DOHH2 (cell line): ENCODE results near the gene TLX2.

Experiments
- H3F3A ChIP-seq: fragments of 200-600 bp; sonication (generic), shearing (Covaris generic); 2 replicates; pipeline ENCODE4 v1.6.0; 2016; ENCODE audit warnings: antibody characterized with exemption, mild to moderate bottlenecking; ENCODE audit not compliant: control insufficient read depth, insufficient read depth
- H3K27ac ChIP-seq: fragments of 200-600 bp; sonication (generic); 2 replicates; pipeline ENCODE4 v1.5.1; 2014; ENCODE audit warnings: low read depth, mild to moderate bottlenecking, low read length, moderate library complexity
- H3K27me3 ChIP-seq: fragments of 200-600 bp; sonication (generic); 2 replicates; pipeline ENCODE4 v1.6.1; 2014; ENCODE audit warnings: mild to moderate bottlenecking, low read length, mixed read lengths; ENCODE audit not compliant: control insufficient read depth
- H3K36me3 ChIP-seq: fragments of 200-600 bp; sonication (generic); 2 replicates; pipeline ENCODE4 v1.6.1; 2014; ENCODE audit warnings: mild to moderate bottlenecking, low read length, moderate library complexity, mixed read lengths; ENCODE audit not compliant: control insufficient read depth
- H3K4me1 ChIP-seq: fragments of 200-600 bp; sonication (generic); 2 replicates; pipeline ENCODE4 v1.6.1; 2014; ENCODE audit warnings: mild to moderate bottlenecking, low read length, mixed read lengths; ENCODE audit not compliant: control insufficient read depth
- H3K4me2 ChIP-seq: fragments of 200-600 bp; sonication (generic); 2 replicates; pipeline ENCODE4 v1.6.0; 2014; ENCODE audit warnings: mild to moderate bottlenecking, low read length, moderate library complexity
- H3K4me3 ChIP-seq: fragments of 200-600 bp; sonication (generic); 2 replicates; pipeline ENCODE4 v1.5.1; 2014; ENCODE audit warnings: mild to moderate bottlenecking, low read length, mixed read lengths
- H3K79me2 ChIP-seq: fragments of 200-600 bp; sonication (generic); 2 replicates; pipeline ENCODE4 v1.6.1; 2014; ENCODE audit warnings: mild to moderate bottlenecking, low read length, mixed read lengths; ENCODE audit not compliant: control insufficient read depth
- H3K9me2 ChIP-seq: fragments of 200-600 bp; sonication (generic); replicated peaks from 2 replicates; pipeline ENCODE4 v1.6.1; 2014; ENCODE audit warnings: mild to moderate bottlenecking, low read length, mixed read lengths; ENCODE audit not compliant: control insufficient read depth
- H3K9me3 ChIP-seq: fragments of 200-600 bp; sonication (generic); 2 replicates; pipeline ENCODE4 v1.6.1; 2014; ENCODE audit warnings: antibody characterized with exemption, low read length, mixed read lengths; ENCODE audit not compliant: control insufficient read depth, insufficient read depth
- H4K20me1 ChIP-seq: fragments of 200-600 bp; sonication (generic); 2 replicates; pipeline ENCODE4 v1.6.0; 2014; ENCODE audit warnings: low read depth, mild to moderate bottlenecking, antibody characterized with exemption, low read length, moderate library complexity; ENCODE audit not compliant: control insufficient read depth, insufficient read depth
- CTCF ChIP-seq: fragments of 200-600 bp; sonication (generic); IDR thresholded peaks from one replicate; pipeline ENCODE4 v1.5.1; 2014; ENCODE audit warnings: antibody characterized with exemption, mild to moderate bottlenecking, low read depth, low read length; ENCODE audit not compliant: poor library complexity, severe bottlenecking
- EZH2phosphoT487 ChIP-seq: fragments of 200-600 bp; sonication (generic); IDR thresholded peaks from 2 replicates; pipeline ENCODE4 v1.6.1; 2017; ENCODE audit warnings: borderline replicate concordance, mild to moderate bottlenecking, antibody characterized with exemption, low read length, moderate library complexity, mixed read lengths

Gene TLX2

GRCh38 chr2:74493546-74493945 is 20.7 kb upstream of the TLX2 start:
- Histone ChIP-seq H3K36me3 (peaks cover 29% of the 10 kb centered on the region), H3F3A (no peaks in the 10 kb centered on the region), H3K27ac (no peak overlapping the region), H3K4me1 (peaks cover 4% of the 10 kb centered on the region; the same call in 1 of the 2 replicates), H3K4me2 (no peak overlapping the region), H3K9me3 (no peaks in the 10 kb centered on the region), H3K27me3 (peaks cover 11% of the 10 kb centered on the region), H3K4me3 (no peak overlapping the region), H4K20me1 (no peaks in the 10 kb centered on the region), H3K79me2 (no peaks in the 10 kb centered on the region), H3K9me2 (no peaks in the 10 kb centered on the region)
- TF ChIP-seq EZH2phosphoT487 = no peak
- no peak for TF ChIP-seq CTCF

GRCh38 chr2:74495440-74495839 is 18.8 kb upstream of the TLX2 start:
- H3K4me3 ChIP-seq = no peak overlapping the region
- no peaks in the 10 kb centered on the region for H3K9me3 ChIP-seq
- H3K27me3 ChIP-seq = peaks cover 30% of the 10 kb centered on the region
- TF ChIP-seq CTCF (no peak), EZH2phosphoT487 (no peak)
- H4K20me1 ChIP-seq = no peaks in the 10 kb centered on the region
- H3K27ac ChIP-seq = no peak overlapping the region
- H3K36me3 ChIP-seq = peaks cover 29% of the 10 kb centered on the region
- no peak overlapping the region for H3K4me2 ChIP-seq
- peaks cover 6% of the 10 kb centered on the region; the same call in 1 of the 2 replicates for H3K4me1 ChIP-seq
- H3K9me2 ChIP-seq = no peaks in the 10 kb centered on the region
- no peaks in the 10 kb centered on the region for H3F3A ChIP-seq
- H3K79me2 ChIP-seq = no peaks in the 10 kb centered on the region

GRCh38 chr2:74496997-74497776 is 17.1 kb upstream of the TLX2 start:
- Histone ChIP-seq H3K9me2 (no peaks in the 10 kb centered on the region), H3K36me3 (peaks cover 15% of the 10 kb centered on the region), H3K79me2 (no peaks in the 10 kb centered on the region), H4K20me1 (no peaks in the 10 kb centered on the region), H3F3A (no peaks in the 10 kb centered on the region), H3K9me3 (no peaks in the 10 kb centered on the region), H3K27me3 (peaks cover 47% of the 10 kb centered on the region), H3K4me1 (peaks cover 6% of the 10 kb centered on the region; the same call in 1 of the 2 replicates), H3K4me2 (no peak overlapping the region; the same call in 1 of the 2 replicates), H3K27ac (no peak overlapping the region), H3K4me3 (no peak overlapping the region)
- TF ChIP-seq CTCF (no peak), EZH2phosphoT487 (no peak)
